ENCODE results near the gene F10. TPM values are rescaled to one million over a fixed set of nuclear protein-coding genes. Genes with fewer than 3 reads are reported as not detected.

Gene F10
- total and polyA plus RNA-seq, 2 experiments from 2014 or later: 0.76 to 1.6 TPM

DNA sequence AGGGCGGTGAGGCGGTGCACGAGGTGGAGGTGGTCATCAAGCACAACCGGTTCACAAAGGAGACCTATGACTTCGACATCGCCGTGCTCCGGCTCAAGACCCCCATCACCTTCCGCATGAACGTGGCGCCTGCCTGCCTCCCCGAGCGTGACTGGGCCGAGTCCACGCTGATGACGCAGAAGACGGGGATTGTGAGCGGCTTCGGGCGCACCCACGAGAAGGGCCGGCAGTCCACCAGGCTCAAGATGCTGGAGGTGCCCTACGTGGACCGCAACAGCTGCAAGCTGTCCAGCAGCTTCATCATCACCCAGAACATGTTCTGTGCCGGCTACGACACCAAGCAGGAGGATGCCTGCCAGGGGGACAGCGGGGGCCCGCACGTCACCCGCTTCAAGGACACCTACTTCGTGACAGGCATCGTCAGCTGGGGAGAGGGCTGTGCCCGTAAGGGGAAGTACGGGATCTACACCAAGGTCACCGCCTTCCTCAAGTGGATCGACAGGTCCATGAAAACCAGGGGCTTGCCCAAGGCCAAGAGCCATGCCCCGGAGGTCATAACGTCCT lies 26.4 kb downstream of the F10 start (continued):
- TF ChIP-seq, protein P1, sequence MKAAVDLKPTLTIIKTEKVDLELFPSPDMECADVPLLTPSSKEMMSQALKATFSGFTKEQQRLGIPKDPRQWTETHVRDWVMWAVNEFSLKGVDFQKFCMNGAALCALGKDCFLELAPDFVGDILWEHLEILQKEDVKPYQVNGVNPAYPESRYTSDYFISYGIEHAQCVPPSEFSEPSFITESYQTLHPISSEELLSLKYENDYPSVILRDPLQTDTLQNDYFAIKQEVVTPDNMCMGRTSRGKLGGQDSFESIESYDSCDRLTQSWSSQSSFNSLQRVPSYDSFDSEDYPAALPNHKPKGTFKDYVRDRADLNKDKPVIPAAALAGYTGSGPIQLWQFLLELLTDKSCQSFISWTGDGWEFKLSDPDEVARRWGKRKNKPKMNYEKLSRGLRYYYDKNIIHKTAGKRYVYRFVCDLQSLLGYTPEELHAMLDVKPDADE (IDR thresholded peaks at IDR 0.05): no peak
- TF ChIP-seq JUNB (IDR thresholded peaks at IDR 0.05; ENCODE audit: unreplicated experiment) (no peak), CREB1 (CRISPR knock-in tag; IDR thresholded peaks at IDR 0.05; ENCODE audit: low read depth) (no peak), STAT1 (IDR thresholded peaks at IDR 0.05; ENCODE audit: unreplicated experiment) (no peak), ZNF114 (CRISPR knock-in tag; IDR thresholded peaks at IDR 0.05) (no peak), NANOG (IDR thresholded peaks at IDR 0.05; ENCODE audit: borderline replicate concordance) (no peak), POLR2AphosphoS5 (IDR thresholded peaks at IDR 0.05; ENCODE audit: low read depth) (no peak), EZH2phosphoT487 (IDR thresholded peaks at IDR 0.05; ENCODE audit: unreplicated experiment) (no peak), ZNF331 (CRISPR knock-in tag; IDR thresholded peaks at IDR 0.05; ENCODE audit: low read depth) (no peak)
- TF ChIP-seq, protein P2, sequence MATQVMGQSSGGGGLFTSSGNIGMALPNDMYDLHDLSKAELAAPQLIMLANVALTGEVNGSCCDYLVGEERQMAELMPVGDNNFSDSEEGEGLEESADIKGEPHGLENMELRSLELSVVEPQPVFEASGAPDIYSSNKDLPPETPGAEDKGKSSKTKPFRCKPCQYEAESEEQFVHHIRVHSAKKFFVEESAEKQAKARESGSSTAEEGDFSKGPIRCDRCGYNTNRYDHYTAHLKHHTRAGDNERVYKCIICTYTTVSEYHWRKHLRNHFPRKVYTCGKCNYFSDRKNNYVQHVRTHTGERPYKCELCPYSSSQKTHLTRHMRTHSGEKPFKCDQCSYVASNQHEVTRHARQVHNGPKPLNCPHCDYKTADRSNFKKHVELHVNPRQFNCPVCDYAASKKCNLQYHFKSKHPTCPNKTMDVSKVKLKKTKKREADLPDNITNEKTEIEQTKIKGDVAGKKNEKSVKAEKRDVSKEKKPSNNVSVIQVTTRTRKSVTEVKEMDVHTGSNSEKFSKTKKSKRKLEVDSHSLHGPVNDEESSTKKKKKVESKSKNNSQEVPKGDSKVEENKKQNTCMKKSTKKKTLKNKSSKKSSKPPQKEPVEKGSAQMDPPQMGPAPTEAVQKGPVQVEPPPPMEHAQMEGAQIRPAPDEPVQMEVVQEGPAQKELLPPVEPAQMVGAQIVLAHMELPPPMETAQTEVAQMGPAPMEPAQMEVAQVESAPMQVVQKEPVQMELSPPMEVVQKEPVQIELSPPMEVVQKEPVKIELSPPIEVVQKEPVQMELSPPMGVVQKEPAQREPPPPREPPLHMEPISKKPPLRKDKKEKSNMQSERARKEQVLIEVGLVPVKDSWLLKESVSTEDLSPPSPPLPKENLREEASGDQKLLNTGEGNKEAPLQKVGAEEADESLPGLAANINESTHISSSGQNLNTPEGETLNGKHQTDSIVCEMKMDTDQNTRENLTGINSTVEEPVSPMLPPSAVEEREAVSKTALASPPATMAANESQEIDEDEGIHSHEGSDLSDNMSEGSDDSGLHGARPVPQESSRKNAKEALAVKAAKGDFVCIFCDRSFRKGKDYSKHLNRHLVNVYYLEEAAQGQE (IDR thresholded peaks at IDR 0.05; ENCODE audit: unreplicated experiment): no peak
- TF ChIP-seq, protein P3, sequence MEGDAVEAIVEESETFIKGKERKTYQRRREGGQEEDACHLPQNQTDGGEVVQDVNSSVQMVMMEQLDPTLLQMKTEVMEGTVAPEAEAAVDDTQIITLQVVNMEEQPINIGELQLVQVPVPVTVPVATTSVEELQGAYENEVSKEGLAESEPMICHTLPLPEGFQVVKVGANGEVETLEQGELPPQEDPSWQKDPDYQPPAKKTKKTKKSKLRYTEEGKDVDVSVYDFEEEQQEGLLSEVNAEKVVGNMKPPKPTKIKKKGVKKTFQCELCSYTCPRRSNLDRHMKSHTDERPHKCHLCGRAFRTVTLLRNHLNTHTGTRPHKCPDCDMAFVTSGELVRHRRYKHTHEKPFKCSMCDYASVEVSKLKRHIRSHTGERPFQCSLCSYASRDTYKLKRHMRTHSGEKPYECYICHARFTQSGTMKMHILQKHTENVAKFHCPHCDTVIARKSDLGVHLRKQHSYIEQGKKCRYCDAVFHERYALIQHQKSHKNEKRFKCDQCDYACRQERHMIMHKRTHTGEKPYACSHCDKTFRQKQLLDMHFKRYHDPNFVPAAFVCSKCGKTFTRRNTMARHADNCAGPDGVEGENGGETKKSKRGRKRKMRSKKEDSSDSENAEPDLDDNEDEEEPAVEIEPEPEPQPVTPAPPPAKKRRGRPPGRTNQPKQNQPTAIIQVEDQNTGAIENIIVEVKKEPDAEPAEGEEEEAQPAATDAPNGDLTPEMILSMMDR (conservative IDR thresholded peaks at IDR 0.05; ENCODE audit: low read depth in 2 of 2): no peak

DNA sequence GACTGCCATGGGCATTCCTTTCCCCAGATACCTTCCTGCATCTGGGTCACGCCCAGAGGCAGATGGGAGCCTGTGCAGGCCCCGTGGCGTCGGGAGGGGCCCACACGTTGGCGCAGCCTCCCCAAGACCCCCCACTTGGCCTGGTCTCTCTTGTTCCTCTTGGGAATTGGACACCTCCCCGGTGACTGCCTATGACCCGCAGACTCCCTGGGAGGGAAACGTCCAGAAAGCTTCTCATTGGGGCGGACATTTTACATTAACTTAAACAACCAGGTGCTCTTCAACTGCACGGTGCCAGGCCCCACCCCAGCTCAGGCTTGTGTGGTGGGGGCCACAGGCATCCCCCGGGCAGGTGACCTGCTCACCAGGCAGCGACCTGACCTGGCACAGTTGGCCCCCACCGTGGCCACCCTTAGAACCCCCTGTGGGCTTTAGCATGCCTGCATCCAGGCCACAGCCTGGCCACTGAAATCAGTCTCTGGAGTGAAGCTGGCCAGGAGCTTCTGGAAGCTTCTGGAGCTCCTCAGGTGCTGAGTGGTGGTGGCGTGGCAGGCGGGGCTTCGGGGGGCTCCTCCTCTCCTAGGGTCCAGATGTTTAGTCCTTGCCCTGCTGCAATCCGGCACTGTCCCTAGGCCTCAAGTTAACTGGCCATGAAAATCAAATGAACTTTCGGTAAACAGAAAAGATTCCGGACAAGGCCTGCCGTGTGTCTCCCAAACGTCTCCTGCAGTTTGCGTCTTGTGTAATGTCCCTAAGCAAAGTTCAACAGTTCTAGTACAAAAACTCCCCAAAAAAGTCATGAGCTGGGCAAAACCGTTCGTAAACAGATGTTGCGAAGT lies 27.3 kb downstream of the F10 start:
- Histone ChIP-seq H3F3A (replicated peaks; ENCODE audit: low read depth) (peaks cover 17% of the 10 kb centered on the region), H3K36me3 (ENCODE audit: insufficient read depth) (no peaks in the 10 kb centered on the region), H3K4me3 (no peak overlapping the region), H3K27me3 (ENCODE audit: insufficient read depth) (peaks cover 22% of the 10 kb centered on the region), H3K9me2 (ENCODE audit: insufficient read depth) (no peaks in the 10 kb centered on the region), H3K79me2 (replicated peaks; ENCODE audit: insufficient read depth) (no peaks in the 10 kb centered on the region), H3K4me1 (ENCODE audit: insufficient read depth) (0 out of 2 replicates have a peak, but pooled peaks cover 4% of the 10 kb centered on the region), H3K4me2 (no peak overlapping the region), H3K27ac (ENCODE audit: low read depth) (no peak overlapping the region), H4K20me1 (replicated peaks; ENCODE audit: insufficient read depth) (no peaks in the 10 kb centered on the region), H2AFZ (no peak overlapping the region)
- H3K27ac Mint-ChIP-seq: no peak overlapping the region
- peaks cover 27% of the 10 kb centered on the region for H3K27me3 Mint-ChIP-seq (ENCODE audit: insufficient read depth, low read depth, poor library complexity)
- DNase-seq (ENCODE audit: low spot score): no peak
- no peak overlapping the region for H3K4me3 Mint-ChIP-seq
- H3K36me3 Mint-ChIP-seq (ENCODE audit: low read depth): no peaks in the 10 kb centered on the region; the same call in 2 of the 3 replicates
- ATAC-seq: no peak
- H3K4me1 Mint-ChIP-seq: peaks cover 15% of the 10 kb centered on the region
- H3K9me3 Mint-ChIP-seq: no peaks in the 10 kb centered on the region
- TF ChIP-seq POLR2AphosphoS5 (IDR thresholded peaks at IDR 0.05; ENCODE audit: low read depth) (no peak), JUNB (IDR thresholded peaks at IDR 0.05; ENCODE audit: unreplicated experiment) (no peak)
- TF ChIP-seq, protein P1 (IDR thresholded peaks at IDR 0.05): no peak

Measured in GM23338 (cell line).